Liver (tissue), 3 donors: ENCODE results near the gene MAN2A2.

ENCODE experiments used
- GABPA ChIP-seq, 2 donors: IDR thresholded peaks in 1 of 2; conservative IDR thresholded peaks in 1 of 2; 2 replicates each; pipeline ENCODE4 v1.6.1; 2016; ENCODE audit warnings: antibody characterized with exemption in 2 of 2, mild to moderate bottlenecking in 1 of 2, moderate library complexity in 1 of 2
- HNF4A ChIP-seq, 2 donors: conservative IDR thresholded peaks; 2 replicates each; pipeline ENCODE4 v1.6.1; 2016; ENCODE audit warnings: antibody characterized with exemption in 2 of 2, mild to moderate bottlenecking in 2 of 2
- HNF4G ChIP-seq: IDR thresholded peaks from 2 replicates; pipeline ENCODE4 v1.6.1; 2016; ENCODE audit warnings: antibody characterized with exemption
- NR2F2 ChIP-seq: IDR thresholded peaks from 2 replicates; pipeline ENCODE4 v1.6.1; 2016; ENCODE audit warnings: antibody characterized with exemption
- TF ChIP-seq, protein P1 (sequence below): fragments of 150-350 bp; IDR thresholded peaks from 2 replicates; pipeline ENCODE4 v1.5.1; 2017; ENCODE audit warnings: improper control_type of control experiment, low read depth, low read length; ENCODE audit not compliant: missing input control
- TF ChIP-seq, protein P2 (sequence below): IDR thresholded peaks from 2 replicates; pipeline ENCODE4 v1.6.1; 2016; ENCODE audit warnings: antibody characterized with exemption, mild to moderate bottlenecking
- TF ChIP-seq, protein P3 (sequence below): IDR thresholded peaks from 2 replicates; pipeline ENCODE4 v1.6.1; 2016; ENCODE audit warnings: antibody characterized with exemption
- donor health status: healthy.
- donor health status: healthy.

DNA sequence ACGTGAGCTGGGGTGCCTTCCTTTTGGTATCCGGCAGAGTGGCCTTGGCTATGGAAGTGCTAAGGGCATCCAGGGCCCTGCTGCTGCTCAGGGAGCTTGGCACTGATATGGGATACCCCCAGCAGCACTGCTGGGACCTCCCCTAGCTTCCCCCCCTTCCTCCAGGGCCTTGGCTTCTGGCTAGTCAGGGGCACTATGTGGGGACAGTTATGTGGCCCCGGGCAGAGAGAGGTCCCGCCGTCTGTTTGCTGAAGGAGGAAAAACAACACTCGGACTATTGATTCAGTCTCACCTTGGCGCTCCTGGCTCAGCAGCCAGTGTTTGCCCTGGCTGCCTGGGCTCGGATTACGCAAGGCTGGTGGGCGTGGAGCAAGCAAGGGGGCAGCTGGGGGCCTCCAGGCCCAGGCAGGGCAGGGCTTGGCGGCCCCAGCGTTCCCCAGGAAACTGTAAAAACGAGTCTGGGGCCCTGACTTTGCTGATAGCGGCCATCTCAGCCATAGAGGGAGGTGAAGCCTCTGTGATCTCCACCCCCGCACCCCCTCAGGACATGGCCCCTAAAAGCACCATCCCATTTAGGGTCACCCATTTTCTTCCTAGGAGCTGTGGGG lies 29.0 kb upstream of the MAN2A2 start:
- TF ChIP-seq, protein P1, sequence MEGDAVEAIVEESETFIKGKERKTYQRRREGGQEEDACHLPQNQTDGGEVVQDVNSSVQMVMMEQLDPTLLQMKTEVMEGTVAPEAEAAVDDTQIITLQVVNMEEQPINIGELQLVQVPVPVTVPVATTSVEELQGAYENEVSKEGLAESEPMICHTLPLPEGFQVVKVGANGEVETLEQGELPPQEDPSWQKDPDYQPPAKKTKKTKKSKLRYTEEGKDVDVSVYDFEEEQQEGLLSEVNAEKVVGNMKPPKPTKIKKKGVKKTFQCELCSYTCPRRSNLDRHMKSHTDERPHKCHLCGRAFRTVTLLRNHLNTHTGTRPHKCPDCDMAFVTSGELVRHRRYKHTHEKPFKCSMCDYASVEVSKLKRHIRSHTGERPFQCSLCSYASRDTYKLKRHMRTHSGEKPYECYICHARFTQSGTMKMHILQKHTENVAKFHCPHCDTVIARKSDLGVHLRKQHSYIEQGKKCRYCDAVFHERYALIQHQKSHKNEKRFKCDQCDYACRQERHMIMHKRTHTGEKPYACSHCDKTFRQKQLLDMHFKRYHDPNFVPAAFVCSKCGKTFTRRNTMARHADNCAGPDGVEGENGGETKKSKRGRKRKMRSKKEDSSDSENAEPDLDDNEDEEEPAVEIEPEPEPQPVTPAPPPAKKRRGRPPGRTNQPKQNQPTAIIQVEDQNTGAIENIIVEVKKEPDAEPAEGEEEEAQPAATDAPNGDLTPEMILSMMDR = no peak
- TF ChIP-seq, protein P2, sequence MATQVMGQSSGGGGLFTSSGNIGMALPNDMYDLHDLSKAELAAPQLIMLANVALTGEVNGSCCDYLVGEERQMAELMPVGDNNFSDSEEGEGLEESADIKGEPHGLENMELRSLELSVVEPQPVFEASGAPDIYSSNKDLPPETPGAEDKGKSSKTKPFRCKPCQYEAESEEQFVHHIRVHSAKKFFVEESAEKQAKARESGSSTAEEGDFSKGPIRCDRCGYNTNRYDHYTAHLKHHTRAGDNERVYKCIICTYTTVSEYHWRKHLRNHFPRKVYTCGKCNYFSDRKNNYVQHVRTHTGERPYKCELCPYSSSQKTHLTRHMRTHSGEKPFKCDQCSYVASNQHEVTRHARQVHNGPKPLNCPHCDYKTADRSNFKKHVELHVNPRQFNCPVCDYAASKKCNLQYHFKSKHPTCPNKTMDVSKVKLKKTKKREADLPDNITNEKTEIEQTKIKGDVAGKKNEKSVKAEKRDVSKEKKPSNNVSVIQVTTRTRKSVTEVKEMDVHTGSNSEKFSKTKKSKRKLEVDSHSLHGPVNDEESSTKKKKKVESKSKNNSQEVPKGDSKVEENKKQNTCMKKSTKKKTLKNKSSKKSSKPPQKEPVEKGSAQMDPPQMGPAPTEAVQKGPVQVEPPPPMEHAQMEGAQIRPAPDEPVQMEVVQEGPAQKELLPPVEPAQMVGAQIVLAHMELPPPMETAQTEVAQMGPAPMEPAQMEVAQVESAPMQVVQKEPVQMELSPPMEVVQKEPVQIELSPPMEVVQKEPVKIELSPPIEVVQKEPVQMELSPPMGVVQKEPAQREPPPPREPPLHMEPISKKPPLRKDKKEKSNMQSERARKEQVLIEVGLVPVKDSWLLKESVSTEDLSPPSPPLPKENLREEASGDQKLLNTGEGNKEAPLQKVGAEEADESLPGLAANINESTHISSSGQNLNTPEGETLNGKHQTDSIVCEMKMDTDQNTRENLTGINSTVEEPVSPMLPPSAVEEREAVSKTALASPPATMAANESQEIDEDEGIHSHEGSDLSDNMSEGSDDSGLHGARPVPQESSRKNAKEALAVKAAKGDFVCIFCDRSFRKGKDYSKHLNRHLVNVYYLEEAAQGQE = peak; percentile 83
- TF ChIP-seq GABPA (IDR thresholded peaks at IDR 0.05 in 1 of 2, conservative IDR thresholded peaks at IDR 0.05 in 1 of 2) (no peak), HNF4A (conservative IDR thresholded peaks at IDR 0.05) (peak; percentile 73 to 85), HNF4G (no peak), NR2F2 (peak; percentile 38)
- TF ChIP-seq, protein P3, sequence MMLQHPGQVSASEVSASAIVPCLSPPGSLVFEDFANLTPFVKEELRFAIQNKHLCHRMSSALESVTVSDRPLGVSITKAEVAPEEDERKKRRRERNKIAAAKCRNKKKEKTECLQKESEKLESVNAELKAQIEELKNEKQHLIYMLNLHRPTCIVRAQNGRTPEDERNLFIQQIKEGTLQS = peak; percentile 26
